Measurements from ENCODE around the gene ELP2.
"Not testable (repeated sequence)": the region's sequence is repeated elsewhere in the genome, so short reads cannot be mapped to it uniquely, and the experiment has no call there.

- not testable (repeated sequence) for TF ChIP-seq CTCF (IDR thresholded peaks at IDR 0.05); POLR2AphosphoS5 (IDR thresholded peaks at IDR 0.05; ENCODE audit: insufficient read depth in 1 of 2, low read depth in 1 of 2)
Observed at GRCh38 chr18:36168296-36168695, 38.6 kb downstream of the ELP2 start.

Measured in vagina (tissue), 2 donors.